Measurements from ENCODE around the gene NPIPA5. TPM values are rescaled to one million over a fixed set of nuclear protein-coding genes. Genes with fewer than 3 reads are reported as not detected.

NPIPA5 gene
- total and polyA plus RNA-seq, 2 of the 13 experiments (the other 11 are each of a cell fraction or from before 2014, with no cell fraction given): 9.7 to 21.5 TPM

DNA sequence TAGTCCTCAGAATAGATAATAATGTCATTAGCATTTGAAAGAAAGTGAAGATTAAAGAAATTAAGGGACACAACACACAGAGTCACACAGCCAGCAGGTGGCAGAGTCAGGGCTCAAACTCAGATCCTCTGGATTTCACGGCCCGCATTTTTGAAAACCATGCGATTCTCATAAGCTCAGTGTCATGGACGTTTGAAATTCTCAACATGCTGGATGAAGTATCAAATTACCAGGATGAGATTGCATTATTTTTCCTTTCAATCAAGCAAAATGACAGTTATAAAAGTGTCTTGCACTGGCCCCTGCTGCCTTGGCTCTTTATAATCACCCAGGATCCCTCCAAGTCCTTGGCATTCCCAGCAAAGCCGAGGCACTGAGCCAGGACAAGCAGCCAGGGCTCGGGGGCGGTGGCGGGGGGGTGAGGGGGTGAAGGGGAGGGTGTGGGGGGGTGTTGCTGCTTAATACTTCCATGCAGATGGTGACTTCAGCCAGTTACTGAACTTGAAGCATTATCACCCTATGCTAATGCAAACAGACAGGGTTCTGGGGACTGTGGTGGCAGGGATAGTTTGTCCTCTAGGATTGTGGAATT, 49.6 kb upstream of the NPIPA5 start (continued):
- peak; percentile 33; the same call in 1 of the 2 replicates for TF ChIP-seq ZMYM4 (CRISPR knock-in tag; IDR thresholded peaks at IDR 0.05)
- TF ChIP-seq SUZ12 (IDR thresholded peaks at IDR 0.05; ENCODE audit: low read depth, low read length): no peak
- no peak for TF ChIP-seq ZNF776 (CRISPR knock-in tag; IDR thresholded peaks at IDR 0.05)
- no peak for TF ChIP-seq ZNF207 (IDR thresholded peaks at IDR 0.05; ENCODE audit: borderline replicate concordance)
- TF ChIP-seq PHB2 (IDR thresholded peaks at IDR 0.05; ENCODE audit: partially characterized antibody): no peak
- no peak for TF ChIP-seq ZNF607 (CRISPR knock-in tag; IDR thresholded peaks at IDR 0.05; ENCODE audit: borderline replicate concordance)
- no peak for TF ChIP-seq ZC3H4 (CRISPR knock-in tag; IDR thresholded peaks at IDR 0.05; ENCODE audit: borderline replicate concordance)
- no peak for TF ChIP-seq ISL2 (CRISPR knock-in tag; IDR thresholded peaks at IDR 0.05)
- no peak for TF ChIP-seq TRIM24 (CRISPR knock-in tag; IDR thresholded peaks at IDR 0.05)
- no peak for TF ChIP-seq TOE1 (CRISPR knock-in tag; IDR thresholded peaks at IDR 0.05)
- TF ChIP-seq ZBTB20 (CRISPR knock-in tag; IDR thresholded peaks at IDR 0.05; ENCODE audit: borderline replicate concordance, low read depth): no peak
- TF ChIP-seq FIP1L1 (IDR thresholded peaks at IDR 0.05; ENCODE audit: borderline replicate concordance, insufficient read depth, low read depth, low read length): no peak
- no peak for TF ChIP-seq ZSCAN20 (CRISPR knock-in tag; IDR thresholded peaks at IDR 0.05; ENCODE audit: borderline replicate concordance)
- no peak for TF ChIP-seq ZNF790 (CRISPR knock-in tag; IDR thresholded peaks at IDR 0.05; ENCODE audit: borderline replicate concordance)
- no peak for TF ChIP-seq ONECUT2 (CRISPR knock-in tag; IDR thresholded peaks at IDR 0.05)
- TF ChIP-seq MTA3 (CRISPR knock-in tag; IDR thresholded peaks at IDR 0.05): no peak
- TF ChIP-seq PCBP1 (IDR thresholded peaks at IDR 0.05; ENCODE audit: borderline replicate concordance, low read depth, low read length): no peak
- TF ChIP-seq ZNF34 (CRISPR knock-in tag; IDR thresholded peaks at IDR 0.05; ENCODE audit: borderline replicate concordance): no peak
- TF ChIP-seq MIXL1 (CRISPR knock-in tag; IDR thresholded peaks at IDR 0.05): 0 out of 2 replicates have a peak, but pooled peaks have one; percentile 36
- TF ChIP-seq NFYB (CRISPR knock-in tag; IDR thresholded peaks at IDR 0.05): no peak
- no peak for TF ChIP-seq ZSCAN30 (CRISPR knock-in tag; IDR thresholded peaks at IDR 0.05)
- TF ChIP-seq ZBTB1 (CRISPR knock-in tag; IDR thresholded peaks at IDR 0.05; ENCODE audit: borderline replicate concordance): no peak
- no peak for TF ChIP-seq FOSL2 (CRISPR knock-in tag; IDR thresholded peaks at IDR 0.05)

Measured in HepG2 (cell line).